ENCODE data around the gene AK6. TPM values are rescaled to one million over a fixed set of nuclear protein-coding genes. Genes with fewer than 3 reads are reported as not detected.

Gene AK6
- polyA plus RNA-seq, 1 donor (not counting 4 experiments of a cell fraction or from before 2014, with no cell fraction given): 60.3 TPM

DNA sequence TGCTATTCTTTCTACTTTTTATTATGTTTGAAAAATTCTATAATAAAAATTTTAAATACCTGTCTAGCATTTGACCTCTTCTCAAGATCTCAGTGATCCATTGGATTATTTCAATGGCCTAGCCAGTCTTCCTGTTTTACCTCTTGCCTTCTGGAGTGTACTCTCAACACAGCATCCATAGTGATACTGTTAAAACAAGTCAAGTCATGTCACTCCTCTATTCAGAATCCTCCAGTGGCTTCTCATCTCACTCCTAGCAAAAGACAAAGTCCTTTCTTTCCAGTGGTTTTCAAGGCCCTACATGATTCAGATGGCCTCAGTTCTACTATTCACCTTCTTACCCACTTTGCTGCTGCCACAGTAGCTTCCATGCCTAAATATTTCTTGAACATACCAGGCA is 47.4 kb upstream of the AK6 start:
- DNase-seq (ENCODE audit: low read depth, low spot score): no peak
- no peak for TF ChIP-seq EZH2 (IDR thresholded peaks at IDR 0.05; ENCODE audit: low read length)
- TF ChIP-seq, protein P1, sequence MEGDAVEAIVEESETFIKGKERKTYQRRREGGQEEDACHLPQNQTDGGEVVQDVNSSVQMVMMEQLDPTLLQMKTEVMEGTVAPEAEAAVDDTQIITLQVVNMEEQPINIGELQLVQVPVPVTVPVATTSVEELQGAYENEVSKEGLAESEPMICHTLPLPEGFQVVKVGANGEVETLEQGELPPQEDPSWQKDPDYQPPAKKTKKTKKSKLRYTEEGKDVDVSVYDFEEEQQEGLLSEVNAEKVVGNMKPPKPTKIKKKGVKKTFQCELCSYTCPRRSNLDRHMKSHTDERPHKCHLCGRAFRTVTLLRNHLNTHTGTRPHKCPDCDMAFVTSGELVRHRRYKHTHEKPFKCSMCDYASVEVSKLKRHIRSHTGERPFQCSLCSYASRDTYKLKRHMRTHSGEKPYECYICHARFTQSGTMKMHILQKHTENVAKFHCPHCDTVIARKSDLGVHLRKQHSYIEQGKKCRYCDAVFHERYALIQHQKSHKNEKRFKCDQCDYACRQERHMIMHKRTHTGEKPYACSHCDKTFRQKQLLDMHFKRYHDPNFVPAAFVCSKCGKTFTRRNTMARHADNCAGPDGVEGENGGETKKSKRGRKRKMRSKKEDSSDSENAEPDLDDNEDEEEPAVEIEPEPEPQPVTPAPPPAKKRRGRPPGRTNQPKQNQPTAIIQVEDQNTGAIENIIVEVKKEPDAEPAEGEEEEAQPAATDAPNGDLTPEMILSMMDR (optimal IDR thresholded peaks at IDR 0.05 in 1 of 3, IDR thresholded peaks at IDR 0.05 in 1 of 3, conservative IDR thresholded peaks at IDR 0.05 in 1 of 3; ENCODE audit: extremely low read depth in 1 of 3, insufficient read depth in 2 of 3, low read length in 3 of 3): no peak
- peaks cover 11% of the 10 kb centered on the region for H3K4me1 ChIP-seq (ENCODE audit: control insufficient read depth, extremely low read depth, insufficient read depth, low read length)
- H4K20me1 ChIP-seq (ENCODE audit: control insufficient read depth, extremely low read depth, insufficient read depth, low read length): no peaks in the 10 kb centered on the region
- H3K36me3 ChIP-seq (ENCODE audit: control insufficient read depth in 2 of 2, extremely low read depth in 1 of 2, insufficient read depth in 2 of 2, low read length in 2 of 2): peaks cover 2 to 8% of the 10 kb centered on the region in 2 experiments
- peaks cover 30% of the 10 kb centered on the region for H3K79me2 ChIP-seq (ENCODE audit: control insufficient read depth, insufficient read depth, low read length)
- no peak overlapping the region for H2AFZ ChIP-seq (ENCODE audit: control insufficient read depth, low read length)
- peak; percentile 77 for FAIRE-seq
- peak overlapping the region; percentile 90 for H3K4me2 ChIP-seq (ENCODE audit: control insufficient read depth, extremely low read depth, insufficient read depth, low read depth, low read length)
- dilution Hi-C loops (cut with MboI; ENCODE audit: extremely low pct_ligation_motif_present, low sequenced_read_pairs): no loop called here
- H3K9me3 ChIP-seq (ENCODE audit: control insufficient read depth, low read depth, low read length): no peaks in the 10 kb centered on the region
- H3K27me3 ChIP-seq (ENCODE audit: control insufficient read depth, extremely low read depth, insufficient read depth, low read length): no peaks in the 10 kb centered on the region
- peak overlapping the region; percentile 2 to 86 (median 76) for H3K4me3 ChIP-seq (ENCODE audit: control insufficient read depth in 2 of 3, extremely low read depth in 1 of 3, insufficient read depth in 2 of 3, low read depth in 1 of 3, low read length in 3 of 3)
- peak overlapping the region; percentile 10 for H3K27ac ChIP-seq (ENCODE audit: control insufficient read depth, insufficient read depth, low read length)
- H3K9ac ChIP-seq (ENCODE audit: control insufficient read depth, extremely low read depth, insufficient read depth, low read length): no peak overlapping the region
- no peaks in the 10 kb centered on the region for H3K9me1 ChIP-seq (ENCODE audit: control insufficient read depth, extremely low read depth, insufficient read depth, low read length)

DNA sequence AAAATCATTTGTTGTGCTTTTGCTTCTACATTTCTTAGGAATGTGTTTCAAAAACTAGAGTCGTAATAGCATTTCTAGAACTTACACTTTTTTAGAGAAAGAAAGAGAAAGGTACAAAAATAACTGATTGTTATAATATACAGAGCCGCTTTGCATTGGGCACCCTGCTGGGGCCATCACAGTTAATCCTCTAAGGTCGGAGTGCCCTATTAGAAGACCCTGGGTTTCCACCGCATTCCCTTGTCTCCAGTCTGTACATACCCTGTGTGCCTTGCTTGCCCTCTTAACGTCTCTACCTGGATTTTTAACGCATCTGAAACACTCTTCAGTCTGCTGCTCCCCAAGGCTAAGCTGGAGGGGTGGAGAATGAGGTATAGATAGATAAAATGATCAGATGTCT is 46.9 kb upstream of the AK6 start:
- dilution Hi-C loops (cut with MboI; ENCODE audit: extremely low pct_ligation_motif_present, low sequenced_read_pairs): no loop called here
- no peaks in the 10 kb centered on the region for H3K9me3 ChIP-seq (ENCODE audit: control insufficient read depth, low read depth, low read length)
- H3K27me3 ChIP-seq (ENCODE audit: control insufficient read depth, extremely low read depth, insufficient read depth, low read length): no peaks in the 10 kb centered on the region
- peak overlapping the region; percentile 41 for H2AFZ ChIP-seq (ENCODE audit: control insufficient read depth, low read length)
- peak overlapping the region; percentile 90 for H3K4me2 ChIP-seq (ENCODE audit: control insufficient read depth, extremely low read depth, insufficient read depth, low read depth, low read length)
- peak overlapping the region; percentile 91 for H3K27ac ChIP-seq (ENCODE audit: control insufficient read depth, insufficient read depth, low read length)
- peaks cover 2 to 8% of the 10 kb centered on the region in 2 experiments for H3K36me3 ChIP-seq (ENCODE audit: control insufficient read depth in 2 of 2, extremely low read depth in 1 of 2, insufficient read depth in 2 of 2, low read length in 2 of 2)
- H3K9me1 ChIP-seq (ENCODE audit: control insufficient read depth, extremely low read depth, insufficient read depth, low read length): no peaks in the 10 kb centered on the region
- H3K9ac ChIP-seq (ENCODE audit: control insufficient read depth, extremely low read depth, insufficient read depth, low read length): peak overlapping the region; percentile 95
- H3K79me2 ChIP-seq (ENCODE audit: control insufficient read depth, insufficient read depth, low read length): peaks cover 30% of the 10 kb centered on the region
- no peaks in the 10 kb centered on the region for H4K20me1 ChIP-seq (ENCODE audit: control insufficient read depth, extremely low read depth, insufficient read depth, low read length)
- no peak for DNase-seq (ENCODE audit: low read depth, low spot score)
- H3K4me3 ChIP-seq (ENCODE audit: control insufficient read depth in 2 of 3, extremely low read depth in 1 of 3, insufficient read depth in 2 of 3, low read depth in 1 of 3, low read length in 3 of 3): peak overlapping the region; percentile 66 to 86 (median 76)
- TF ChIP-seq, protein P1 (optimal IDR thresholded peaks at IDR 0.05 in 1 of 3, IDR thresholded peaks at IDR 0.05 in 1 of 3, conservative IDR thresholded peaks at IDR 0.05 in 1 of 3; ENCODE audit: extremely low read depth in 1 of 3, insufficient read depth in 2 of 3, low read length in 3 of 3): no peak
- no peak for TF ChIP-seq EZH2 (IDR thresholded peaks at IDR 0.05; ENCODE audit: low read length)
- no peak for FAIRE-seq
- H3K4me1 ChIP-seq (ENCODE audit: control insufficient read depth, extremely low read depth, insufficient read depth, low read length): peaks cover 11% of the 10 kb centered on the region

Measured in keratinocyte (primary cell).